HepG2 (cell line): Measurements from ENCODE around the gene KANK4. TPM values are rescaled to one million over a fixed set of nuclear protein-coding genes. Genes with fewer than 3 reads are reported as not detected.

Source experiments
- CCAR2 ChIP-seq: fragments of 200-400 bp; formaldehyde crosslinking; optimal IDR thresholded peaks from 2 replicates; pipeline ENCODE3; 2018; ENCODE audit warnings: low read depth, mild to moderate bottlenecking, low read length, moderate library complexity
- MAFF ChIP-seq: IDR thresholded peaks from 2 replicates; pipeline ENCODE4 v1.6.1; 2011; ENCODE audit warnings: low read depth, low read length, improper control_type of control experiment
- NCOA5 ChIP-seq: sonication (generic); formaldehyde crosslinking; IDR thresholded peaks from 2 replicates; pipeline ENCODE4 v1.4.0; 2020; ENCODE audit warnings: missing genetic modification reagents
- PHB2 ChIP-seq: fragments of 450-650 bp; IDR thresholded peaks from 2 replicates; pipeline ENCODE4 v1.6.1; 2018; ENCODE audit not compliant: partially characterized antibody
- PHF5A ChIP-seq: IDR thresholded peaks from one replicate; pipeline ENCODE4 v1.6.1; 2018; ENCODE audit warnings: low read depth, missing genetic modification reagents; ENCODE audit not compliant: unreplicated experiment
- PHF8 ChIP-seq: sonication (generic); formaldehyde crosslinking; IDR thresholded peaks from 2 replicates; pipeline ENCODE4 v1.5.0; 2020; ENCODE audit warnings: missing genetic modification reagents
- POLR2A ChIP-seq, 2 experiments: IDR thresholded peaks; 2 replicates each; pipeline ENCODE4 v1.6.1; 2011; ENCODE audit warnings: low read depth in 2 of 2, low read length in 2 of 2, mild to moderate bottlenecking in 1 of 2, moderate library complexity in 1 of 2; ENCODE audit not compliant: insufficient read depth in 1 of 2
- SAP130 ChIP-seq: IDR thresholded peaks from 2 replicates; pipeline ENCODE4 v1.6.1; 2016; ENCODE audit warnings: low read depth
- STAG1 ChIP-seq: sonication (generic); formaldehyde crosslinking; IDR thresholded peaks from 2 replicates; pipeline ENCODE4 v1.4.0; 2020; ENCODE audit warnings: missing genetic modification reagents
- ZNF3 ChIP-seq: IDR thresholded peaks from 2 replicates; pipeline ENCODE4 v1.7.0; 2017; ENCODE audit warnings: inconsistent platforms
- ZNF468 ChIP-seq: sonication (generic); formaldehyde crosslinking; IDR thresholded peaks from 2 replicates; pipeline ENCODE4 v1.8.0; 2022; ENCODE audit warnings: mild to moderate bottlenecking, moderate library complexity, missing genetic modification reagents
- ZNF547 ChIP-seq: sonication (generic); formaldehyde crosslinking; IDR thresholded peaks from 2 replicates; pipeline ENCODE4 v1.5.1; 2020; ENCODE audit warnings: mild to moderate bottlenecking, missing genetic modification reagents
- ZNF564 ChIP-seq: sonication (generic); formaldehyde crosslinking; IDR thresholded peaks from 2 replicates; pipeline ENCODE4 v1.8.1; 2023; ENCODE audit warnings: mild to moderate bottlenecking, missing genetic modification reagents
- ZNF678 ChIP-seq: sonication (generic); formaldehyde crosslinking; IDR thresholded peaks from 2 replicates; pipeline ENCODE4 v1.4.0; 2020; ENCODE audit warnings: mild to moderate bottlenecking, missing genetic modification reagents
- ZNF766 ChIP-seq: sonication (generic); formaldehyde crosslinking; IDR thresholded peaks from 2 replicates; pipeline ENCODE4 v1.5.0; 2020; ENCODE audit warnings: missing genetic modification reagents, borderline replicate concordance
- polyA plus RNA-seq, 8 experiments: library from polyadenylated mRNA; depleted of rRNA in 3 of 8; stranded (reverse) in 7 of 8; unstranded in 1 of 8; fragments of >200 nt; fragmentation: Illumina TruSeq in 4 of 8; extraction: Trizol in 4 of 8; gene quantifications; 2 replicates each; pipeline versions ENCODE4 v1.2.1 to v1.2.3, GENCODE V29; 2011 to 2016; ENCODE audit warnings: low read depth in 4 of 8, missing spikeins in 1 of 8, mixed read lengths in 1 of 8; ENCODE audit not compliant: insufficient read depth in 1 of 8
- total RNA-seq, 5 experiments: library from RNA; depleted of rRNA; stranded (reverse); fragments of >200 nt; fragmentation: Illumina TruSeq; extraction: Trizol; gene quantifications; 2 replicates each; pipeline ENCODE4 v1.2.3, GENCODE V29; 2016; ENCODE audit warnings: low read depth in 1 of 5
- TF ChIP-seq, protein P1 (sequence below): sonication (generic); formaldehyde crosslinking; IDR thresholded peaks from 2 replicates; pipeline ENCODE4 v1.4.0; 2020; ENCODE audit warnings: mild to moderate bottlenecking, missing genetic modification reagents
- TF ChIP-seq, protein P2 (sequence below): sonication (generic); formaldehyde crosslinking; IDR thresholded peaks from 2 replicates; pipeline ENCODE4 v1.4.0; 2020; ENCODE audit warnings: missing genetic modification reagents
- TF ChIP-seq, protein P3 (sequence below): sonication (generic); formaldehyde crosslinking; IDR thresholded peaks from 2 replicates; pipeline ENCODE4 v1.4.0; 2020; ENCODE audit warnings: mild to moderate bottlenecking, missing genetic modification reagents
- TF ChIP-seq, protein P4 (sequence below): sonication (generic); formaldehyde crosslinking; IDR thresholded peaks from 2 replicates; pipeline ENCODE4 v1.9.0; 2021; ENCODE audit warnings: missing genetic modification reagents, borderline replicate concordance
- TF ChIP-seq, protein P5 (sequence below): sonication (generic); formaldehyde crosslinking; IDR thresholded peaks from 2 replicates; pipeline ENCODE4 v1.5.0; 2020; ENCODE audit warnings: mild to moderate bottlenecking, missing genetic modification reagents, borderline replicate concordance
- TF ChIP-seq, protein P6 (sequence below): sonication (generic); formaldehyde crosslinking; IDR thresholded peaks from 2 replicates; pipeline ENCODE4 v1.8.0; 2022; ENCODE audit warnings: mild to moderate bottlenecking, missing genetic modification reagents, borderline replicate concordance

The KANK4 gene
- total and polyA plus RNA-seq, 2 of the 13 experiments (the other 11 are each of a cell fraction or from before 2014, with no cell fraction given): 16.1 to 25.7 TPM

DNA sequence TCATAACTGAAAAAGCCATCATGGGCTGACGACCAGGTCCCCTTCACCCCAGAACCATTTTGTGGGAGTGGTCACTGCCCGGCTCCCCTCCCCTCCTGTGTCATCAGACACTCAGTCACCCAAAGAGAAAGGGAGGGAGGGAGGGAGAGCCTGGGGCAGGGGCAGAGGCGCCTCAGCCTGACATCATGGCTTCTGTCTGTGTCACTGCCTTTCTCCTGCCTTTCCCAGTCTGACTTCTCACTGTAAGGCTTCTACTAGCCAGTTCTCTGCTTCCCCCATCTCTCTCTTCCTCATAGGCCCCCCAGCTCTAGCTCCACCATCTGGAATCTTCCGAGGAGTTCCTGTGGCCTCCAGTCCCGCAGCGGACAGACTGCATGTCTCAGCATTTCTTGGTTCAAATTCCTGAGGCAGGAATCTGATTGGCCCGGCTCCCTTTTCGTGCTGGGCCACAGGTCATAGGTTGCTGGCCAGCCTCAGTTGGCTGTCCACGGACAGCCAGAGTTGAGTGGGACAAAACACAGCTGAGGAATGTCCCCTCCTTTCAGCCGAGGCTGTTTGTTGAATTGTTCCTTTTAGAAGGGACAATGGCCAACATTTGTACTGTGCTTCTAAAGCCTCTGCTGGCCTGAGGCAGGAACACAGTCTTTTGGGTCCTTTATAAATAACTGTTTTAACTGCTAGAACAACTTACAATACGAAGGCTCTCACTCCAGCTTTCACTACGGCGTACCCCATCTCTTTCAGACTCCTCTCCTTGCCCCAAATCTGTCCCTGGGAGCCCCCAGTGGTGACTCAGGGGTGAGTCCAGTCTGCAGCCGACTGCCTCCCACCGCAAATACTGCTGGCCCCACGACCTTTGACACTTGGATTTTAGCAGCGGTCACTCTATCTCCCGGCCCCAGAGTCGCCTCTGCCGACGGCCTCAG, 18.7 kb upstream of the KANK4 start (continued):
- TF ChIP-seq MAFF (peak; percentile 62), ZNF3 (CRISPR knock-in tag) (no peak), ZNF564 (CRISPR knock-in tag) (peak; percentile 96), ZNF766 (CRISPR knock-in tag) (no peak), STAG1 (CRISPR knock-in tag) (peak; percentile 52), CCAR2 (no peak), PHF8 (CRISPR knock-in tag) (peak; percentile 30; the same call in 1 of the 2 replicates), ZNF678 (CRISPR knock-in tag) (no peak), POLR2A (IDR thresholded peaks at IDR 0.05; ENCODE audit: insufficient read depth in 1 of 2, low read depth in 2 of 2, low read length in 2 of 2) (no peak), PHF5A (CRISPR knock-in tag) (no peak), ZNF547 (CRISPR knock-in tag) (no peak), PHB2 (no peak), SAP130 (CRISPR knock-in tag) (0 out of 2 replicates have a peak, but pooled peaks have one; percentile 11), ZNF468 (CRISPR knock-in tag) (no peak), NCOA5 (CRISPR knock-in tag) (no peak)
- TF ChIP-seq, protein P1, sequence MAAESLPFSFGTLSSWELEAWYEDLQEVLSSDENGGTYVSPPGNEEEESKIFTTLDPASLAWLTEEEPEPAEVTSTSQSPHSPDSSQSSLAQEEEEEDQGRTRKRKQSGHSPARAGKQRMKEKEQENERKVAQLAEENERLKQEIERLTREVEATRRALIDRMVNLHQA: no peak
- TF ChIP-seq, protein P2, sequence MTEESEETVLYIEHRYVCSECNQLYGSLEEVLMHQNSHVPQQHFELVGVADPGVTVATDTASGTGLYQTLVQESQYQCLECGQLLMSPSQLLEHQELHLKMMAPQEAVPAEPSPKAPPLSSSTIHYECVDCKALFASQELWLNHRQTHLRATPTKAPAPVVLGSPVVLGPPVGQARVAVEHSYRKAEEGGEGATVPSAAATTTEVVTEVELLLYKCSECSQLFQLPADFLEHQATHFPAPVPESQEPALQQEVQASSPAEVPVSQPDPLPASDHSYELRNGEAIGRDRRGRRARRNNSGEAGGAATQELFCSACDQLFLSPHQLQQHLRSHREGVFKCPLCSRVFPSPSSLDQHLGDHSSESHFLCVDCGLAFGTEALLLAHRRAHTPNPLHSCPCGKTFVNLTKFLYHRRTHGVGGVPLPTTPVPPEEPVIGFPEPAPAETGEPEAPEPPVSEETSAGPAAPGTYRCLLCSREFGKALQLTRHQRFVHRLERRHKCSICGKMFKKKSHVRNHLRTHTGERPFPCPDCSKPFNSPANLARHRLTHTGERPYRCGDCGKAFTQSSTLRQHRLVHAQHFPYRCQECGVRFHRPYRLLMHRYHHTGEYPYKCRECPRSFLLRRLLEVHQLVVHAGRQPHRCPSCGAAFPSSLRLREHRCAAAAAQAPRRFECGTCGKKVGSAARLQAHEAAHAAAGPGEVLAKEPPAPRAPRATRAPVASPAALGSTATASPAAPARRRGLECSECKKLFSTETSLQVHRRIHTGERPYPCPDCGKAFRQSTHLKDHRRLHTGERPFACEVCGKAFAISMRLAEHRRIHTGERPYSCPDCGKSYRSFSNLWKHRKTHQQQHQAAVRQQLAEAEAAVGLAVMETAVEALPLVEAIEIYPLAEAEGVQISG: peak; percentile 75
- TF ChIP-seq, protein P3, sequence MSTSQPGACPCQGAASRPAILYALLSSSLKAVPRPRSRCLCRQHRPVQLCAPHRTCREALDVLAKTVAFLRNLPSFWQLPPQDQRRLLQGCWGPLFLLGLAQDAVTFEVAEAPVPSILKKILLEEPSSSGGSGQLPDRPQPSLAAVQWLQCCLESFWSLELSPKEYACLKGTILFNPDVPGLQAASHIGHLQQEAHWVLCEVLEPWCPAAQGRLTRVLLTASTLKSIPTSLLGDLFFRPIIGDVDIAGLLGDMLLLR: no peak
- TF ChIP-seq, protein P4, sequence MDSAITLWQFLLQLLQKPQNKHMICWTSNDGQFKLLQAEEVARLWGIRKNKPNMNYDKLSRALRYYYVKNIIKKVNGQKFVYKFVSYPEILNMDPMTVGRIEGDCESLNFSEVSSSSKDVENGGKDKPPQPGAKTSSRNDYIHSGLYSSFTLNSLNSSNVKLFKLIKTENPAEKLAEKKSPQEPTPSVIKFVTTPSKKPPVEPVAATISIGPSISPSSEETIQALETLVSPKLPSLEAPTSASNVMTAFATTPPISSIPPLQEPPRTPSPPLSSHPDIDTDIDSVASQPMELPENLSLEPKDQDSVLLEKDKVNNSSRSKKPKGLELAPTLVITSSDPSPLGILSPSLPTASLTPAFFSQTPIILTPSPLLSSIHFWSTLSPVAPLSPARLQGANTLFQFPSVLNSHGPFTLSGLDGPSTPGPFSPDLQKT (CRISPR knock-in tag): no peak
- TF ChIP-seq, protein P5, sequence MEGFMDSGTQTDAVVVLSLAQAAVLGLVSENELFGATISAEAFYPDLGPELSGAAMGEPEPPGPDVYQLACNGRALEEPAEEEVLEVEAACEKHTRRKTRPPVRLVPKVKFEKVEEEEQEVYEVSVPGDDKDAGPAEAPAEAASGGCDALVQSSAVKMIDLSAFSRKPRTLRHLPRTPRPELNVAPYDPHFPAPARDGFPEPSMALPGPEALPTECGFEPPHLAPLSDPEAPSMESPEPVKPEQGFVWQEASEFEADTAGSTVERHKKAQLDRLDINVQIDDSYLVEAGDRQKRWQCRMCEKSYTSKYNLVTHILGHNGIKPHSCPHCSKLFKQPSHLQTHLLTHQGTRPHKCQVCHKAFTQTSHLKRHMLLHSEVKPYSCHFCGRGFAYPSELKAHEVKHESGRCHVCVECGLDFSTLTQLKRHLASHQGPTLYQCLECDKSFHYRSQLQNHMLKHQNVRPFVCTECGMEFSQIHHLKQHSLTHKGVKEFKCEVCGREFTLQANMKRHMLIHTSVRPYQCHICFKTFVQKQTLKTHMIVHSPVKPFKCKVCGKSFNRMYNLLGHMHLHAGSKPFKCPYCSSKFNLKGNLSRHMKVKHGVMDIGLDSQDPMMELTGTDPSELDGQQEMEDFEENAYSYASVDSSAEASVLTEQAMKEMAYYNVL (CRISPR knock-in tag): no peak
- TF ChIP-seq, protein P6, sequence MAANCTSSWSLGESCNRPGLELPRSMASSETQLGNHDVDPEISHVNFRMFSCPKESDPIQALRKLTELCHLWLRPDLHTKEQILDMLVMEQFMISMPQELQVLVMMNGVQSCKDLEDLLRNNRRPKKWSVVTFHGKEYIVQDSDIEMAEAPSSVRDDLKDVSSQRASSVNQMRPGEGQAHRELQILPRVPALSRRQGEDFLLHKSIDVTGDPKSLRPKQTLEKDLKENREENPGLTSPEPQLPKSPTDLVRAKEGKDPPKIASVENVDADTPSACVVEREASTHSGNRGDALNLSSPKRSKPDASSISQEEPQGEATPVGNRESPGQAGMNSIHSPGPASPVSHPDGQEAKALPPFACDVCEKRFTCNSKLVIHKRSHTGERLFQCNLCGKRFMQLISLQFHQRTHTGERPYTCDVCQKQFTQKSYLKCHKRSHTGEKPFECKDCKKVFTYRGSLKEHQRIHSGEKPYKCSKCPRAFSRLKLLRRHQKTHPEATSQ (CRISPR knock-in tag): no peak
